ENCODE results near the gene CUTA. TPM values are rescaled to one million over a fixed set of nuclear protein-coding genes. Genes with fewer than 3 reads are reported as not detected.

CUTA gene
- total RNA-seq, 1 donor from 2014 or later, result 384 TPM

DNA sequence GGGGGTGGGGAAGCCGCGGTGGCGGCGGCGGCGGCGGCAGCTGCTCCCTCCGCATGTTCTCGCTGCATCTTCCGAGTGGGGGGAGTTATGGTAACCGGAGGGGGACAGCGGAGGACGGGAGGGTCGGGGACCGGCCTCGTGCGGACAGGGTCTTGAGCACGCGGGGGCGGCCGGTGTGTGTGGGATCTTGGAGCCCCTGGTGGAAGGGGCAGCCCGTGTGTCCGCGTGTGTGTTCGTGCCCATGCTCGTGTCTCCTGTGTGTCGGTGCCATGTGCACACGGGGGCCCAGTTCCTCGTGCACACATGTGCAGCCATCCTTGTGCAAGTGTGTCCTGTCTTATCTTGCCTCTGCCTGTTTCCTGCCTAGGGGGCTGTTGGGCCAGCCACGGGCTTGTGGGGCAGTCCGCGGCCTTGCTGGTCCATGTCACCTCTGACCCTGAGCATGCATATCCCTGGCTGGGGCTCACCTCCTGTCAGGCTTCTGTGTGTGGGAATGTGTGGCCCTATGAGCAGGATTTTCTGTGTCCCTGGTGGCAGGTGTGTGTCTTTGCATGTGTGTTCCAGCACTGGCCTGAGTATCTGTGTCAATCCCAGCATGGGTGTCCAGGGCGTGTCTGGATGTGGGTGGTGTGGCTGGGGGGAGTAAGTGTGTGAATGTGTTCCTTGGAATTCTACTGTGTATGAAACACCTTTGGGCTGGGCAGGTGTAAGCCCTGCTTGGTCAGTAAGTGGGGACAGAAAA, 10.5 kb upstream of the CUTA start:
- TF ChIP-seq, protein P1, sequence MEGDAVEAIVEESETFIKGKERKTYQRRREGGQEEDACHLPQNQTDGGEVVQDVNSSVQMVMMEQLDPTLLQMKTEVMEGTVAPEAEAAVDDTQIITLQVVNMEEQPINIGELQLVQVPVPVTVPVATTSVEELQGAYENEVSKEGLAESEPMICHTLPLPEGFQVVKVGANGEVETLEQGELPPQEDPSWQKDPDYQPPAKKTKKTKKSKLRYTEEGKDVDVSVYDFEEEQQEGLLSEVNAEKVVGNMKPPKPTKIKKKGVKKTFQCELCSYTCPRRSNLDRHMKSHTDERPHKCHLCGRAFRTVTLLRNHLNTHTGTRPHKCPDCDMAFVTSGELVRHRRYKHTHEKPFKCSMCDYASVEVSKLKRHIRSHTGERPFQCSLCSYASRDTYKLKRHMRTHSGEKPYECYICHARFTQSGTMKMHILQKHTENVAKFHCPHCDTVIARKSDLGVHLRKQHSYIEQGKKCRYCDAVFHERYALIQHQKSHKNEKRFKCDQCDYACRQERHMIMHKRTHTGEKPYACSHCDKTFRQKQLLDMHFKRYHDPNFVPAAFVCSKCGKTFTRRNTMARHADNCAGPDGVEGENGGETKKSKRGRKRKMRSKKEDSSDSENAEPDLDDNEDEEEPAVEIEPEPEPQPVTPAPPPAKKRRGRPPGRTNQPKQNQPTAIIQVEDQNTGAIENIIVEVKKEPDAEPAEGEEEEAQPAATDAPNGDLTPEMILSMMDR (IDR thresholded peaks at IDR 0.05; ENCODE audit: partially characterized antibody, unreplicated experiment), result peak; percentile 59
- H3K36me3 Mint-ChIP-seq (ENCODE audit: unreplicated experiment), result peaks cover 8% of the 10 kb centered on the region
- DNase-seq, result no peak
- peaks cover 10% of the 10 kb centered on the region for H3K9me3 Mint-ChIP-seq (ENCODE audit: unreplicated experiment)
- peak overlapping the region; percentile 80 for H3K27ac Mint-ChIP-seq (ENCODE audit: unreplicated experiment)
- peaks cover 68% of the 10 kb centered on the region for H3K4me1 Mint-ChIP-seq (ENCODE audit: low read depth, unreplicated experiment)
- H3K4me3 Mint-ChIP-seq (ENCODE audit: unreplicated experiment), result peak overlapping the region; percentile 93
- H3K27me3 Mint-ChIP-seq (ENCODE audit: unreplicated experiment), result peaks cover 13% of the 10 kb centered on the region

DNA sequence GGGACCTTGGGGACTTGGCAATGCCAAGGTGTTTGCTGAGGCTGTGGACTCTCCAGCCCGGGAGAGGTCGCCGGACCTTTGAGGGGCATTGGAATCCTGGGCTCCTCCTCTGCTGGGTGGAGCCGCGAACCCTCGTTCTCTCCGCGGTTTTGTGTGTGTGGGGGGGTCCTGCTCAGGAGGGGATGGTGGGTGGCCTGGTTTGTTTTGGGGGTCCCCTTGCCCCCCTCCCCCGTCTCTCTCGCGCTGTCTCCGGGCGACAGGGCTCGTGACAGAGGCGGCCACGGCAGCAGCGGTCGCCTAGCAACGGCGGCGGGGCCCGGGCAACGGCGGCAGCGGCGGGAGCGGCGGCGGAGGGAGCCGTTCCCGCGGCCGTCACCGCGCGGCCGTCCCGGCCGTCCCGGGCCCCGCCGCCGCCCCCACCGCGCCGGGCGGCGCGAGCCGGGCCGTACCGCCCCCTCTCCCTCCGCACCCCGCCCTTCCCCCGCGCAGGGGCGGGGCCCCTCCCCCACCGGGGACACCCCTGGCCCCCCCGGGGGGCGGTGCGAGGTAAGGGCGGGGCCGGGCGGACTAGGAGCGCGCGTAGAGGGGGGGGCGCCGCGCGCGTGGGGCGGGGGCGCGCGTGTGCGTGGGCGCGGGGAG, 9.8 kb upstream of the CUTA start:
- peaks cover 15% of the 10 kb centered on the region for H3K36me3 Mint-ChIP-seq (ENCODE audit: unreplicated experiment)
- H3K27me3 Mint-ChIP-seq (ENCODE audit: unreplicated experiment), result peaks cover 12% of the 10 kb centered on the region
- TF ChIP-seq, protein P1 (IDR thresholded peaks at IDR 0.05; ENCODE audit: partially characterized antibody, unreplicated experiment), result no peak
- H3K4me3 Mint-ChIP-seq (ENCODE audit: unreplicated experiment), result peak overlapping the region; percentile 89
- H3K9me3 Mint-ChIP-seq (ENCODE audit: unreplicated experiment), result peaks cover 10% of the 10 kb centered on the region
- peaks cover 70% of the 10 kb centered on the region for H3K4me1 Mint-ChIP-seq (ENCODE audit: low read depth, unreplicated experiment)
- no peak overlapping the region for H3K27ac Mint-ChIP-seq (ENCODE audit: unreplicated experiment)
- peak; percentile 70 for DNase-seq

DNA sequence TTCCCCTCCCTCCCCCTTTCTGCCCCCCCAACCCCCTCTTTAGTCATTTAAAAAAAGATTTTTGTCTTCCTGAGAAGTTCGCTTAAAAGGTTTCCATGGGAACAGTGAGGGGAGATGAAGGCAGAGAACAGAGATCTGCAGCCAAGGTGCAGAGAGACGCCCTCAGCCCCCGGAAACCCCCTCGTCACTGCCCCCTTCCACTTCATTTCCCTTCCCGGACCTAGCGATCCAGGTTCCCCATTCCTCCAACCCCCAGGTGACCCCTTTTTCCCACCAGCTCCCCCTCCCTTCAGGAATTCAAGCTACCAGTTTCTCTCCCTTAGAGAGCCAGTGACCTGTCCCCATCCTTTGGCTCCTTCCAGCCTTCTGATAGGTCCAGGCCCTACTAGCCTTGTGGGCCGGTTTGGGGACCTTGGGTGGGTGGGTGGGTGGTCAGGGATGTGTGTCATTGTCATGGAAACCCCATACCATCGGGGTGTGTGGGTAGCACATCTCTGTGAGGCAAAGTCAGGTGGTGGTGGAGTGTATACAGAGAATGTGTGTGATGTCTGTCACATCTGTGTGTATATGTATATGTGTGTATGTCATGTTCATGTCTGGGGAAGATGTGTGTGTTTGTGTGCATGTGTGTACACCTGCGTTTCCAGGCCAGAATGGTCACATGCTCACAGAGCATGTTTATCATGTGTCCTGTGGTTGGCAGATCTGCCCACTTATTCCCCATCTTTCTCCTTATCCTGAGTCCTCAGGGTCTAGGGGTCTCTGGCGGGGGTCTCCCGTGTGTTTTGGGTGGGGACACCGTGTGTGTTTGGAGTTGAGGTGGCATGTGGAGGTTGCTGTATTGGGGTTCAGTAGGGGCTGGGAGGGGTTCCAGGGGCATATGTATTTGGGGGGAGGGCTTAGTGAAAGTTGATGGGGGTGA, 8.9 kb upstream of the CUTA start:
- TF ChIP-seq, protein P1 (IDR thresholded peaks at IDR 0.05; ENCODE audit: partially characterized antibody, unreplicated experiment), result no peak
- Mint-ChIP-seq H3K36me3 (ENCODE audit: unreplicated experiment) (peaks cover 15% of the 10 kb centered on the region), H3K4me1 (ENCODE audit: low read depth, unreplicated experiment) (peaks cover 72% of the 10 kb centered on the region), H3K27me3 (ENCODE audit: unreplicated experiment) (peaks cover 10% of the 10 kb centered on the region), H3K4me3 (ENCODE audit: unreplicated experiment) (peak overlapping the region; percentile 89), H3K27ac (ENCODE audit: unreplicated experiment) (no peak overlapping the region), H3K9me3 (ENCODE audit: unreplicated experiment) (peaks cover 11% of the 10 kb centered on the region)
- DNase-seq, result no peak

DNA sequence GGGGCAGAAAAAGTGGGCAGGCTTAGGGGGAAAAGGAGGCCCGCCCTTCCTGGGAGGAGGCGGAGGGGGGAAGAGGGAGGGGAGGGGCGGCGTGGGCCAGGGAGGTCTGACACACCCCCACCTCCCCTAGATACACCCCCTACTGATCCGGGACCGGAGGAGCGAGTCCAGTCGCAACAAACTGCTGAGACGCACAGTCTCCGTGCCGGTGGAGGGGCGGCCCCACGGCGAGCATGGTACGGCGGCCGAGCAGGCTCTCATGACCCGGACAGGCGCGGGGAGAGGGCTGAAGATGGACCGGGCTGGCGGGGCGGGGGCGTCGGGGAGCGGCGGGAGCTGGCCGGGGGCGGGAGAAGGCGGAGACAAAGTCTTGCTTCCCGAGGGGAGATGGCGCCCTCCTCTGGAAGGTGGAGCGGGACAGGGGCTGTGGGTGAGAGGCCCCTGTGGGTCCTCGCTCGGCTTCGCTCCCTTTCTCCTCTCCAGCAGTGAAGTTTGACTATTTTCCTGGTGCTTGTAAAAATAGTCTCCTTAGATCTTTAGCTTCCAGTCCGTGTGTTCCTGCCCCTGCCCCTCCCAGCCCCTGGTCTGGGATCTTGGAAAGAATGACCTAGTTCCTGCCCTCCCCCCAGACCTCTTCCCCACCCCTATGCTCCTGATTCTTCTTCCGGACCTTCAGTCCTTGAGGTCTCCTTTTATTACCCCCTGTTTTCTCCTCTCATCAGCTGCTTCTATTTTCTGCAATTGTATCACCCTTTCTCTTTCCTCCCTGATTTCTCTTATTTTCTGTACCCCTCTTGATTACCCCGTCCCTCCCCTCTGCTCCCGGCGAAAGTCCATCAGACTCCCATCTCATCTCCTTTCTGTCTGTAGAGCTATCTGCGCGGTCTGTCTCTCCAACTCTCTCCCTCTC, 8.0 kb upstream of the CUTA start:
- H3K27me3 Mint-ChIP-seq (ENCODE audit: unreplicated experiment), result peaks cover 19% of the 10 kb centered on the region
- H3K4me3 Mint-ChIP-seq (ENCODE audit: unreplicated experiment), result peak overlapping the region; percentile 89
- DNase-seq, result peak; percentile 85
- H3K36me3 Mint-ChIP-seq (ENCODE audit: unreplicated experiment), result peaks cover 15% of the 10 kb centered on the region
- H3K4me1 Mint-ChIP-seq (ENCODE audit: low read depth, unreplicated experiment), result peaks cover 77% of the 10 kb centered on the region
- H3K9me3 Mint-ChIP-seq (ENCODE audit: unreplicated experiment), result peaks cover 19% of the 10 kb centered on the region
- peak overlapping the region; percentile 46 for H3K27ac Mint-ChIP-seq (ENCODE audit: unreplicated experiment)
- TF ChIP-seq, protein P1 (IDR thresholded peaks at IDR 0.05; ENCODE audit: partially characterized antibody, unreplicated experiment), result no peak

All from glutamatergic neuron (in vitro differentiated cells).